ENCODE data around the gene DYNLT4.

- TF ChIP-seq EZH2 (IDR thresholded peaks at IDR 0.05; ENCODE audit: insufficient read depth, poor library complexity, severe bottlenecking) (no peak), EZH2phosphoT487 (IDR thresholded peaks at IDR 0.05; ENCODE audit: insufficient read depth, low read depth) (no peak)
Measured at GRCh38 chr1:44784094-44785028, 22.8 kb downstream of the DYNLT4 start.

All from GM23248 (cell line).